ENCODE data around the gene MORF4L1.

DNA sequence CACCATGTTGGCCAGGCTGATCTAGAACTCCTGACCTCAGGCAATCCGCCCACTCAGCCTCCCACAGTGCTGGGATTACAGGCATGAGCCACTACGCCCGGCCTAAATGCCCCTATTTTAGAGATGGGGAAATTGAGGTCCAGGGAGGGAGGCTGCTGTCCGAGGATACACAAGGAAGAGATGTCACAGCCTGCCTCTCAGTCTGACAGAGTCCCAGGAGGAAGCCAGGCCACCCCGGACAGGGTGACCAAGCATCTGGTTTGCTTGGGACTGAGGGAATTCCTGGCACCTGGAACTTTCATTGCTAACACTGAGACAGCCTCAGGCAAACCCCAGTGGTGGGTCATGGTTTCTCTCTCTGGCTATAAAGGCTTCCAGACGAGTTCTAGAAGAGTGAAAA lies 30.8 kb upstream of the MORF4L1 start:
- no peak for TF ChIP-seq POLR2A (IDR thresholded peaks at IDR 0.05)
- TF ChIP-seq, protein P1, sequence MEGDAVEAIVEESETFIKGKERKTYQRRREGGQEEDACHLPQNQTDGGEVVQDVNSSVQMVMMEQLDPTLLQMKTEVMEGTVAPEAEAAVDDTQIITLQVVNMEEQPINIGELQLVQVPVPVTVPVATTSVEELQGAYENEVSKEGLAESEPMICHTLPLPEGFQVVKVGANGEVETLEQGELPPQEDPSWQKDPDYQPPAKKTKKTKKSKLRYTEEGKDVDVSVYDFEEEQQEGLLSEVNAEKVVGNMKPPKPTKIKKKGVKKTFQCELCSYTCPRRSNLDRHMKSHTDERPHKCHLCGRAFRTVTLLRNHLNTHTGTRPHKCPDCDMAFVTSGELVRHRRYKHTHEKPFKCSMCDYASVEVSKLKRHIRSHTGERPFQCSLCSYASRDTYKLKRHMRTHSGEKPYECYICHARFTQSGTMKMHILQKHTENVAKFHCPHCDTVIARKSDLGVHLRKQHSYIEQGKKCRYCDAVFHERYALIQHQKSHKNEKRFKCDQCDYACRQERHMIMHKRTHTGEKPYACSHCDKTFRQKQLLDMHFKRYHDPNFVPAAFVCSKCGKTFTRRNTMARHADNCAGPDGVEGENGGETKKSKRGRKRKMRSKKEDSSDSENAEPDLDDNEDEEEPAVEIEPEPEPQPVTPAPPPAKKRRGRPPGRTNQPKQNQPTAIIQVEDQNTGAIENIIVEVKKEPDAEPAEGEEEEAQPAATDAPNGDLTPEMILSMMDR (IDR thresholded peaks at IDR 0.05), result no peak

All from uterus (tissue), 2 donors.